ENCODE data around the gene ITPRIP.

DNA sequence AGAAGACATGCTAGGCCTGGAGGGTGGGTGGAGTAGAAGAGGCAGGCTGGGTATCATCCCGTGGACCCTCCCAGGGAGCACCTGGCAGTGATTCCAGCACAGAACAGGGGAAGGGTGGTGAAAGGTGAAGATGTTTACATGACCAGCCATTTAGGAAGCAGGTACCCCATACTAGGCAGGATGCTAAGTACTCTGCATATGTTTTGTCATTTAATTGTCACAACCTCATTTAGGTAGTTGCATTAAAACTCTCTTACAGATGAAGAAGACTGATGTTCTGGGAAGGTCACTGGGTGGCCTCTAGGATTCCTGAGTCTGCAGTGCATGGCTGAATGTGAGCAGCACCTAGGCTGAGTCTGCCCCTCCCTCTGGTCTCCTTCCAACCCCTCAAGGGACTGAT lies 15.2 kb downstream of the ITPRIP start:
- TF ChIP-seq CTCF (IDR thresholded peaks at IDR 0.05), result no peak
- TF ChIP-seq POLR2A (IDR thresholded peaks at IDR 0.05), result no peak

All from lower leg skin (tissue), 3 donors.